Activated T-cell treated with anti-CD3 and anti-CD28 coated beads for 4 hours (primary cell): ENCODE data around the gene RAD9B.
A peak's percentile ranks its signal among the peaks of the same experiment; 100 is the strongest.
"Not testable (repeated sequence)": the region's sequence is repeated elsewhere in the genome, so short reads cannot be mapped to it uniquely, and the experiment has no call there.

Experiments
- DNase-seq: peaks from one replicate; pipeline ENCODE4 v3.0.0-alpha.2; 2020

The RAD9B gene

DNA sequence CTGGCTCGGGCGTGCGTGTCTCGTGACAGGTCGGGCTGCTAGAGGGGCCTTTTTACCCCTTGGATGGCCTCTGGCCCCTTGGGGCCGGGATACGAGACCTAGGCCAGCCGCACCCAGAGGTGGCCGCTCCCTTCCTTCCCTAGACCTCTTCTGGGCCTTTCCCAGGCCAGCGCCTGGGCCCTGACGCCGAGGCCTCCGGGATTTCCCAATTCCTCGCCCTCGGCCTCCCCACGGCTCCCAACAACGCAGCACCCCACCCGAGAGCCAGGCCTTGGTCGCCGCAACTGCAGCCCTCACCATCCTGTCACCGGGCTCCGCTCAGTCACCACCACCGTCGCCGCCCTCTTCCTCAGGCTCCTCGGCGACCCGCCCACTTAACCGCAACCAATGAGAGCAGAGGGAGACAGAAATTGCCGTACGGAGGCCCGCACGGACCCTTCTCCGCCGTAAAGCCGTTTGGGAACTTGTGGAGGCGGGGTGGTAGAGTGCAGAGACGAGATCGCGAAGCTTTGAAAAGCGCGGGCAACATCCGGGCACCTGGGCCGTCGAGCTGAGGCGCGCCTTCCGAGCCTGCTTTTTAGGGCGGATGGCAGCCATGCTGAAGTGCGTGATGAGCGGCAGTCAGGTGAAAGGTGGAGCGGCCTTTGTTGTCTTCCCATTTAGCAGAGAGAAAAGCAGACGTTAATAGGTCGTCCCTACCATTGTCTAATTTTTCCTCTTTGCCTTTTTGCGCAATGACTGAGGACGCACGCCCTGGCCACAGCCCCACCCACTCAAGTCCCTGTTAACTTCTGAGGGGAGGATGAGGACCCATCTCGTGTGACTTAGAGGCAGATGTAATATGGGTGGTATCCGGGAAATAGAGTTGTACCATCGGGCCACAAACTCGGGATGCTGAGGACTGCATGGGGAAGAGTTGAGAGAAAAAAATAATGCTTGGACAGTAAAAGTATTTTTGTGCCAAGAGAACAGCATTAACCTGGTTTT lies at the start of gene RAD9B, which contains the start of gene VPS29:
RAD9B (plus strand) TSS at position 580 of the 987 bp plus-strand sequence; CDS start at position 587, 7 bp downstream.
VPS29 (minus strand) TSS at position 360 of the 987 bp plus-strand sequence; CDS start at position 300, 60 bp downstream.
- DNase-seq = peak; percentile 98

GRCh38 chr12:110453569-110454296 lies 48.4 kb upstream of the RAD9B start:
- DNase-seq = no peak

- DNase-seq = no peak
These were observed 43.4 kb upstream of the RAD9B start for GRCh38 chr12:110458756-110459155.

GRCh38 chr12:110461189-110461588 lies 40.9 kb upstream of the RAD9B start:
- not testable (repeated sequence) for DNase-seq

GRCh38 chr12:110465024-110465423 lies 37.1 kb upstream of the RAD9B start:
- DNase-seq = no peak

DNA sequence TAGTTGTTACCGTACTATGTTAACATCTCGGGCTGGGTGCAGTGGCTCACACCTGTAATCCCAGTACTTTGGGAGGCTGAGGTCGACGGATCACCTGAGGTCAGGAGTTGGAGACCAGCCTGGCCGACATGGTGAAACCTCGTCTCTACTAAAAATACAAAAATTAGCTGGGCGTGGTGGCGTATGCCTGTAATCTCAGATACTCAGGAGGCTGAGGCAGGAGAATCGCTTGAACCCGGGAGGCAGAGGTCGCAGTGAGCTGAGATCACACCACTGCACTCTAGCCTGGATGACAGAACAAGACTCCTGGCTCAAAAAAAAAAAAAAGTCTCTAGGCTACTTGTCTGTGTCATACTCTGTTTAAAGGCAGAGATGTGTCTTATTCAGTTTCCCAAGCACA lies 36.4 kb upstream of the RAD9B start:
- not testable (repeated sequence) for DNase-seq

GRCh38 chr12:110466791-110467190 lies 35.3 kb upstream of the RAD9B start:
- DNase-seq = no peak

- no peak for DNase-seq
These were observed 34.3 kb upstream of the RAD9B start for GRCh38 chr12:110467847-110468213.

GRCh38 chr12:110468214-110469048 lies 33.7 kb upstream of the RAD9B start, which contains the start of the genes FAM216A and GPN3:
Gene FAM216A, plus strand, starts transcription at chr12:110468845. Its CDS starts 31 bp downstream, at chr12:110468876.
Gene GPN3, minus strand, starts transcription at chr12:110468257. Its CDS starts 54 bp downstream, at chr12:110468203.
- peak; percentile 95 for DNase-seq

GRCh38 chr12:110475426-110475825 lies 26.7 kb upstream of the RAD9B start:
- DNase-seq = no peak

GRCh38 chr12:110498984-110499706 lies 3.0 kb upstream of the RAD9B start:
- no peak for DNase-seq

- DNase-seq = peak; percentile 11
These were observed 756 bp upstream of the RAD9B start for GRCh38 chr12:110501399-110501751.

DNA sequence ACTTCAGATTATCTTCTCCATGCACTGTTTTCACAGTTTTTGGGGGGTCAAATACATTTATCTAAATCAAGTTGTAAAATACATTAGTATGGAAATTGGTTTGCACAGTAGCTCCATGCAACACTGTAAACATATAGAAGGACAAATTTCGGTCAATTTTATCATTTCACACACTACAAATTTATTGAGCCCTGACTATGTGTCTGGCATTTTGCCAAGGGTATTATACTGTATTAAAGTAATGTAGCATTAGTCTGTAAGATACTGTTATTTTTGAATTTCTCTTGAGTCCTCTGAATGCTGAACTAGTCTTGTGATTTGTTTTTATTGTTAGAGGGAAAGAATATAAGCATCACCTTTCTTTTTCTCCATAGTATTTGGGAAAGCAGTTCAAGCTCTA lies 1.3 kb downstream of the RAD9B start:
- no peak for DNase-seq

GRCh38 chr12:110505332-110505731 lies 3.2 kb downstream of the RAD9B start:
- no peak for DNase-seq

DNA sequence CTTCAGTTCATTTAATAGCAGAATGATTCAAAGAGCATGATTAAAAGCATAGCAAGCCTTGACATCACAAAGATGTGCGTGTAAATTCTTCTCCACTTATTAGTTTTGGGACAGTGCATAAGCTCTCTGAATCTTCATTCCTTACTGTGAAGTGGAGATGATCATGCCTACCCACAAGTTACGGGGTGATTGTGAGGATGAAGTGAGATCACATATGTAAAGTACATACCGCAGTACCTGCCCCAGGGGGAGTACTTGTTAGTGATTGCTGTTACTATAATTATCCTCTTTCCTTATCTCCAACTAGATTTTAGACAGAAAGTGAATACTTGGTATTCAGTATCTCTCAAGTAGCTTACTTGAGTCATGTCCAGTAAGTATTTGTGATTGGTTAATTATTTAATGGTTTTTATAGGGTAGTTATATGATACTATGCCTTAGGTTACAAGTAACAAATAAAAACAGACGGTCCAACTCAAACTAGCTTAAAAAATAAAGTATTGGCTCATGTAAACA lies 6.0 kb downstream of the RAD9B start:
- DNase-seq = no peak

GRCh38 chr12:110513842-110514241 lies 11.7 kb downstream of the RAD9B start:
- DNase-seq = no peak

- no peak for DNase-seq
These were observed 12.2 kb downstream of the RAD9B start for GRCh38 chr12:110514363-110514762.

GRCh38 chr12:110516995-110517394 lies 14.9 kb downstream of the RAD9B start:
- no peak for DNase-seq

DNA sequence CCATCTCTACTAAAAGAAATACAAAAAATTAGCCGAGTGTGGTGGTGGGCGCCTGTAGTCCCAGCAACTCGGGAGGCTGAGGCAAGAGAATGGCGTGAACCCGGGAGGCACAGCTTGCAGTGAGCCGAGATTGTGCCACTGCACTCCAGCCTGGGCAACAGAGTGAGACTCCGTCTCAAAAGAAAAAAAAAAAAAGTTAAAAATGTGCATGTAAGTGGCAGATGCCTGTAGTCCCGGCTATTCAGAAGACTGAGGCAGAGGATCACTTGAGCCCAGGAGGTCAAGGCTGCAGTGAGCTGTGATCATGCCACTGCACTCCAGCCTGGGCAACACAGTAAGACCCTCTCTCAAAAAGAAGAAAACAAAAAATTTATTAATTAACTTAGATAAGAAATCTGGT lies 15.9 kb downstream of the RAD9B start:
- DNase-seq = not testable (repeated sequence)

GRCh38 chr12:110520876-110521712 lies 19.0 kb downstream of the RAD9B start:
- not testable (repeated sequence) for DNase-seq
